C4-2B (cell line): ENCODE measurements around the gene DNASE1L1.

Experiments used
- H3K27ac ChIP-seq: fragments of 450-650 bp; 2 replicates; pipeline ENCODE4 v1.5.1; 2017
- CTCF ChIP-seq: fragments of 450-650 bp; conservative IDR thresholded peaks from 2 replicates; pipeline ENCODE4 v1.5.1; 2017; ENCODE audit warnings: mild to moderate bottlenecking
- ZFX ChIP-seq: fragments of 450-650 bp; IDR thresholded peaks from 2 replicates; pipeline ENCODE4 v1.6.1; 2017

DNASE1L1 gene

DNA sequence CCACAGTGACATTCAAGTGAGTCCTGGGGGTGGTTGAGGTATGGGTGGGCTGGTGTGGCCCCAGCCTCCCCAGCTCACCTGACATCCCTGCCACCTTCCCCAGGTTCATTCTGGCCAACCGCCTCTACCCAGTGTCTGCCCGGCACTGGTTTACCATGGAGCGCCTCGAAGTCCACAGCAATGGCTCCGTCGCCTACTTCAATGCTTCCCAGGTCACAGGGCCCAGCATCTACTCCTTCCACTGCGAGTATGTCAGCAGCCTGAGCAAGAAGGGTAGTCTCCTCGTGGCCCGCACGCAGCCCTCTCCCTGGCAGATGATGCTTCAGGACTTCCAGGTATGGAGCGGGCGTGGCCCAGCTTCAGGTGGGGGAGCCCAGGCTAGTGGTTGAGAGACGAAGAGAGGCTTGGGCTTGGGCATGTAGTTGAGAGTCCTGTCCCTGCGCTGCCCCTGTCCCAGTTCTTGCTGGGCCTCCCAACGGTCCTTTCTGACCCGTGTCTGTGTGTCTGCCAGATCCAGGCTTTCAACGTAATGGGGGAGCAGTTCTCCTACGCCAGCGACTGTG lies 26.2 kb upstream of the DNASE1L1 start:
- no peak for TF ChIP-seq CTCF
- H3K27ac ChIP-seq: no peak overlapping the region

GRCh38 chrX:154434394-154435168 lies 25.5 kb upstream of the DNASE1L1 start:
- no peak for TF ChIP-seq ZFX
- TF ChIP-seq CTCF: no peak
- H3K27ac ChIP-seq: no peak overlapping the region

DNA sequence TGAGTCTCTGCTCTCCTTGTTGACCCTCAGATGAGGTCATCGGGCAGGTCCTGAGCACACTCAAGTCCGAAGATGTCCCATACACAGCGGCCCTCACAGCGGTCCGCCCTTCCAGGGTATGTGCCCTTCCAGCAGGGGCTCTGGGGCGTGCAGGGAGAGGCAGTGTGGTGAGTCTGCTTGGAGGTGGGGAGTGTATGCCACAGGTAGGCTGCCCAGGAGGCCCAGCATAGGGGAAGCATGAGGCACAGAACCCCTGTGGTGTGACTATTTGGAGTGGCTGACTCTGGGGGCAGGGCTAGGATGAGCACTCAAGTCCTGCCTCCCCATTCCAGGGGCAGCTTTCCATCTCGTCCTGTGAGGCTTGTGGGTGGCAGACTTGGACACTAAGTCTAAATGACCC lies 24.6 kb upstream of the DNASE1L1 start:
- TF ChIP-seq ZFX (no peak), CTCF (no peak)
- no peak overlapping the region for H3K27ac ChIP-seq

GRCh38 chrX:154432210-154432609 lies 23.2 kb upstream of the DNASE1L1 start:
- no peak overlapping the region for H3K27ac ChIP-seq
- TF ChIP-seq CTCF: no peak

- TF ChIP-seq ZFX: no peak
- no peak overlapping the region; the same call in 1 of the 2 replicates for H3K27ac ChIP-seq
Measured at GRCh38 chrX:154431341-154431740, 22.3 kb upstream of the DNASE1L1 start.

- H3K27ac ChIP-seq: no peak overlapping the region; the same call in 1 of the 2 replicates
- no peak for TF ChIP-seq CTCF
- TF ChIP-seq ZFX: no peak
Measured at GRCh38 chrX:154430916-154431315, 21.9 kb upstream of the DNASE1L1 start.

DNA sequence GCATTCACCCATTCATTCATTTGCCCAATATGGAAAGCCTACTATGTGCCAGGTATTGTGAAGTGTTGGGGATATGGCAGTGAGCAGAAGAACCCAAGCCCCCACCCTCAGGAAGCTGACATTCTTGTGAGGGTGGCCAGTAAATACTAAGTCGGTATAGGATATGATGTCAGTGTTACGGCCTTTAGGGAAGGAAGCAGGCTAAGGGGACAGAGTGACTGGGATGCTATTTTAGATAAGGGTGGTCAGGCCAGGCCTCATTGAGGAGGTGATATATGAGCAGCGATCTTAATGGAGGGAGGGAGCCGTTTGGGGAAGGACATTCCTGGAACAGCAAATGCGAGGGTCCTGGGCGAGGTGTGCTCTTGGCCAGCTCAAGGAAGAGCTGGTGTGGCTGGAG lies 21.4 kb upstream of the DNASE1L1 start:
- TF ChIP-seq ZFX: no peak
- no peak for TF ChIP-seq CTCF
- no peak overlapping the region; the same call in 1 of the 2 replicates for H3K27ac ChIP-seq

DNA sequence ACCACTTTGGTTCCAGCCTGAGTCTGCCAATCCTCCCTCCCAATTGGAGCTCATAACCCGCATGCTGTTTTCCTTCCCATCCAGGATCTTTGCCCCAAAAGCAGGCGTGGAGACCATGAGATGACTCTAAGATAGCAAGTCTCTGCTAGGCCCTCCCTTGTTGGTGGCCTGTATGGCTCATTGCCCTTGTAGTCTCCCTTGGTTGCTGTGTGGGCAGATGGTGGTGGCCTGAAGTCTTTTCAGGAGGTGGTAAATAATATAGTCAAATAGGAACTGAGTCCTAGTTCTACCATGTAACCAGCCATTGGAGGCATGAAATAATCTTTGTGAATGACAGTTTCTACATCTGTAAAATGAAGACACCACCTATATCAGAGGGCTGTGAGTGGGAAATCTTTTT lies 20.7 kb upstream of the DNASE1L1 start:
- peak overlapping the region; percentile 88; the same call in 1 of the 2 replicates for H3K27ac ChIP-seq
- no peak for TF ChIP-seq CTCF
- no peak for TF ChIP-seq ZFX
